HG03280 (cell line): ENCODE results near the gene VWCE.

Experiments
- ATAC-seq: cut with Tn5 transposase; IDR thresholded peaks from one replicate; pipeline ENCODE4 v1.9.1; 2021; ENCODE audit warnings: mild to moderate bottlenecking, moderate library complexity; ENCODE audit not compliant: unreplicated experiment

VWCE gene

DNA sequence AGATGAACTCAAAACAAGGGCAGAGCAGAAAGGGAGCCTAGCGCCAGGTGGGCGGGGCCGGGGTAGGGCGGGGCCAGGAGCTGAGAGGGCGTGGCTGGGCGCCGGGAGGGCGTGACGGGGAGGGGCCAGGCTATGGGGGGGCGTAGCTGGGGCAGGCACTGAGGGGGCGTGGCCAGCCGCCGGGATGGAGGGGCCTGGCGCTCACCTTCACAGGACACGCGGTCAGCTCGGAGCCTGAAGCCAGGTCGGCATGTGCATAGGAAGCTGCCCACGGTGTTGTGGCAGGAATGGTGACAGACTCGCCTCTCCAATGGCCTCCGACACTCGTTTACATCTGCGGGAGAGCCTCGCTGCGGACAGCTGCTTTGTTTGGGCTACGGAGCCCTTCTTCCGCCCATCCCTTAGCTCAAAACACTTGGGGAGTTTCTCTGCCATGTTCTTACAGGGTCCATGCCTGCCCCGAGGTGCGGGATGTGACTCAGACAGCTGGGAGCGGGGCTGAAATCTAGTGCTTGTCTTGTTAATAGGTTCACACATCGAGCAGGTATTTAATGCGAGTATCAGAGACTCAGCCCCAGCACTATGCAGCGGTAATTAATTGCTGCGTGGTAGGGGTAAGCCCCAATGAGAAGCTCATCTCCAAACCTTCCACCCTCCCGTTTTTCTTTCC lies 13.4 kb downstream of the VWCE start:
- ATAC-seq, result no peak

DNA sequence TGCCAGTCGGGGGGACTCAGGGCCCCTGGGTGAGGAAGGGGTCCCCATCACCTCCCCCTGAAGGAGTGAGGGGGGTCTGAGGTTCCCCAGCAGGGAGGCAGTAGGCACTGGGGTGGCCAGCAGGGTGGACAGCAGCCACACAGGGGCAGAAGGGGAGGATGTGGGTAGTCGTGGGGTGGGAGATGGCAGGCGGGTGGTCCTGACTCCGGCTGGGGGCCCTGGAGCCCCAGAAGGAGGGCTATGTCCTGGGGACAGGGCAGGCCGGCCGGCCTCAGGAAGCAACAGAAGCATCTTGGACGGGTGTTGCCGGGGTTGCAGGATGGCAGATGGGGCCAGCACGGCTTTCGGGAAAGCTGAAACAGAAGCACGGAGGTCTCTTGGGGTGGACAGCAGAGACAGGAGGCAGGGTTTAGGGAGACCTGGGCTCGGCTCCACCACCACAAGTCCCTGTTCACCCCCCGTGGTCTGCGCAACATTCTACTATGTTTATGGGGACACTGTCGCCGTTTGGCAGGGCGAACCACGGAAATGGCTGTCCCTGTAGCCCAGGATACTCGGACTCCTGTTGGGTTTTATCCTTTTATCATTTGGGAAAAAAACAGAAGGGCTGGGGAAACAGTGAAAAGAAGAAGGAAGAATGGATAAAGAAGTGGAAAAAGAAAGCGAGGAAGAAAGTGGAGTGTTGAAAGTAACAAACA lies 14.1 kb downstream of the VWCE start:
- ATAC-seq, result no peak

DNA sequence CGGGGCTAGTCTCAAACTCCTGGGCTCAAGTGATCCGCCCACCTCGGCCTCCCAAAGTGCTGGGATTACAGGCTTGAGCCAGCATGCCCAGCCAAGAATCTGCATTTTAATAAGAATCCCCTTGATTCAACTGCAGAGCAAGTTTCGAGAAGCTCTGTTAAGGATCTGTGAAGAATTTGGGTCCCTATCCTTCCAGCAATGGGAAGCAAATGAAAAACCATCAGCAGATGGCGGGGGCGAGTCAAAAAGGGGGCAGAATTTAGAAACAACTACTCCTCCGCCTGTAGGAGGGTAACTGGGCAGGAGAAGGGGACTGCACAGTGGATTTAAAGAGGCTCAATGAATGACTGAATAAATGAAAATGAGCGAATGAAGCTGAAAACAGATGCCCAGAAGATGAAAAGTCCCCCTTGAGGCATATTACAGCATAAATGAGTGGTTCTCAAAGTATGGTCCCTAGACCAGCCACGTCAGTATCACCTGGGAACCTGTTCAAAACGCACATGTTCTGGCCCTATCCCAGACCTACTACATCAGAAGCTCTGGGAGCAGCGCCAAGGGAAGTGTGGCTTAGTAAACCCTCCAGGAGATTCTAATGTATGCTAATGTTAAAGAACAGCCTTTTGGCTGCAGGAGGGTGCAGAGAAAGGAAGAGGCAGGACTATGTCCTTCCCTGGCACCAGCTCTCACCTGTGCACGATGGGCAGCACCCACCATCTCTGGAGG lies 15.0 kb downstream of the VWCE start:
- ATAC-seq, result no peak

DNA sequence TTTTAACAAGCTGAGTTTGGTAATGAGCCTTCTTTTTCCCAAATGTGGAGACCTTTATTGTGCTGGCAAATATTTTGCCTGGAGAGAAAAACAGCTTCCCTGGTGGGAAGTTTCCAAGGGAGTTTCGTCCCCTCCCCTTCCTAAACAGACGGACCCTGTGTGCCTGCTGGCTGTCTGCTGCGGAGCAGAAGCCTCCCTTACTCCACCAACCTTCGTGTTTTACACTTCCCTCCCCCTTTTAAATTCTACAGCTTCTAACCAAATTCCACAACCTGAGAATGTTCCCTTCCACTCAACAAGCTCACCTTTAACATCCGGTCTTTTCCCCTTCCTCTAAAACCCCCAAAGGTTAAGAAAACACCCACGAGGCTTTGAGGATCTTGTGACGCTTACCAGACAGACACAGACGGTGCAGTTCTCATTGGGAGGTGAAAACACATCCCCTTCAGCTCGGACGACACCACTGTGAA lies 17.1 kb downstream of the VWCE start:
- ATAC-seq, result no peak

DNA sequence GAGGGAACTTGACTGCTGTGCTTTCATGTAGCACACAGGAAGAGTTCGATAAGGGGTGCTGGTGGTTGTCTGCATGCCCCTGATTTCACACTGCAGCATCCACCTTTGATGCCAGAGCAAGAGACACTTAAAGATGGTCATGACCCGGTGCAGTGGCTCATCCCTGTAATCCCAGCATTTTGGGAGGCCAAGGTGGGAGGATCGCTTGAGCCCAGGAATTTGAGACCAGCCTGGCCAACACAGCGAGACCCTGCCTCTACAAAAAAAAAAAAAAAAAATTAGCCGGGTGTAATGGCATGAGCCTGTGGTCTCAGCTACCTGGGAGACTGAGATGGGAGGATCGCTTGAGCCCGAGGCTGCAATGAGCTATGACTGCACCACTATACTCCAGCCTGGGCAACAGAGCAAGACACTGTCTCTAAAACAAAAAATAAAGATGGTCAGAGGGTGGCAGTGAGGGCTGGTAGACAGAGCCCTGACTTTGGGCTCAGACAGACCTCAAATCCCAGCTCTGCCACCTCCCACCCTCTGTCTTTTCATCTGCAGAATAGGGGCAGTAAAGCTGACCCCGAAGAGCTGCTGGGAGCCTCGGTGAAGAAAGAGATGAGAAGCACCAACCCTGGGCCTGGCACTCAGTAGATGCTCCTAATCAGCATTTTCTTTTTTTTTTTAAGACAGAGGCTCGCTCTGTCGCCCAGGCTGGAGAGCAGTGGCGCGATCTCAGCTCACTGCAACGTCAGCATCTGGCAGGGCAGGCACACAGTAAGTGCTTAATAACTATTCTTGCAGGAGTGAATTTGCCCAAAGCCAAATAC lies 17.7 kb downstream of the VWCE start:
- ATAC-seq, result no peak

DNA sequence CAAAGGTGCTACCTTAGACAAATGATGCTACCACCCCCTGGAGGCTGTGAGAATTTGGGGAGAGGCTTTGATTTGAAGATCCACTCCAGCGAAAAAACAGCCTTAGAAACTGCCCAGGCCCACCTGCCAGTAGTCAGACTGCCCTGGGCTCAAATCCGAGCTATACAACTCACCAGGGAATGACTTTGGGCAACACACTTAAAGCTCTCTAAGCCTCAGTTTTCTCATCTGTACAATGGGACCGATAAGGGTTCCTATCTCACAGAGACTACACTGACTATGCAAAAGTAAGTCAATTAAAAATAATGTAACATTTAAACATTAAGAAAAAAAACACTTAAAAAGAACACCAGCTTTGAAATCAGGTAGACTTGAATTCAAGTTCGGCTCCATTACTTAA lies 19.9 kb downstream of the VWCE start:
- no peak for ATAC-seq

DNA sequence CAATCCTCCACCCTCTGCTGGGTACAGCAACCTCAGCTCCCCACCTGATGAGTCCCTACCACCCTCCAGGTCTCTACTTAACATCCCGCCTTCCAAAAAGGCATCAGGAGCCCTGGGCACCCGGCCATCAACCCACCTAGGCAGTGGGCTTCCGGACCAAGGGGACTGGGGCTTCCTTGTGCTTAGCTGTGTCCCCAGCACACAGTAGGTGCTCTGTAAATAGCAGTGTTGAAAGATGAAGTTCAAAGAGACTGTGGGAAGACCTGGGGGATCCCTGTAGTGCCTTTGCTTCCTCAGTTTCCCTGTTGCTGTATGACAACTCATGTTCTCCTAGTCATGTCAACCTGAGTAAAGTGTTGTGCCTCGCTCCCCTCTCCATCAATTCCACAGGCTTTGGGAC lies 21.0 kb downstream of the VWCE start:
- ATAC-seq, result no peak

DNA sequence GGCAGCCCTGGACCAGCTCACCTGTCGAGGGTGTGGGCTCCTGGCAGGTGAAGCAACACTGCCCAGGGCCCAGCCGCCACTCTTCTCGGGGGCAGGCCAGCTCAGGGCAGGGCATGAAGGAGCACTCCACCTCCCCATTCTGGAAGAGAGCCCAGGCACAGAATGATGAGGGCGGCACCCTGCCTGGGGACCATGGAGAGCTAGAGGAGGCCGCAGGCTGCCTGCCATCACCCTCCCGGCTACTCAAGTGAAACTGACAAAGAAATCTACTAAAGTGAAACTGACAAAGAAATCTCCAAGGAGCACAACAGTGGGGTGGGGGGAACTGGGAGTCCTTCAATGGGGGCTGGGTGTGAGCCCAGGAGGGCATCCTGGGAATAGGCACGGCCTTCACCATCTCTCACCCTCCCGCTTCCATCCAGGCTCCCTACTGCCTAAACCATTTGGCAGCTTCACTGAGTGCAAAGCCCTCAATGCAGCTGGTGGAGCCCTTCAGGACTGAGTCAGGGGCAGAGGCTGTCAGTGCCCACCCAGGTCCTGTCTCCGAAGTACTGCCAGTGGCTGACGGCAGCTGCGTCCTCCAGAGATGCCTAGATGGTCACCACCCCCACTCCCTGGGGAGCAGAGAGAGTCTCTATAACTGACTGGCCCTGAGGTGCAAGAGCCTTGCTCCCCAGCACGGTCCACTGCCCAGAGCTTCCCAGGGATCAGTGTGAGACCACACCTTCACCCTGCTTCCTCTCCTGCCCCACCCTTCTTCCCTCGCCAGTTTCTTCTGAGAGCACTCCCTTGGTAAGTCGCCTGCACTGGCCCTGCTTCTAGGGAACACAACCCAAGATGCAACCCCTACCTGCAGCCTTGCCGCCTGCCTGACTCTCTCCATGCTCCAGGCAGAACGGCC lies 21.7 kb downstream of the VWCE start:
- no peak for ATAC-seq

DNA sequence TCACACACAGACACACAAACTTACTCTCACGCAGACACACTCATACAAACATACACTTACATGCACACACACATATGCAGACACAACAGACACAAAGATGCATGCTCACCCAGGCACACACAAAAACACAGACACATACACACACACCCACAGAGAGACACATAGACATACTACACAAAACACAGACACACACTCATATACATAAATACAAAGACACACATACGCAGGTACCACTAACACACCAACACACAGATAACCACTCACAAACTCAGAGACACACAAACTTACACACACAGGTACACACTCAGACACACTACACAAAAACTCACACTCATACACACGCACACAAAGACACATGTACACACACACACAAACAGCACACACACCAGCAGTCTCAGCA lies 22.4 kb downstream of the VWCE start:
- no peak for ATAC-seq

DNA sequence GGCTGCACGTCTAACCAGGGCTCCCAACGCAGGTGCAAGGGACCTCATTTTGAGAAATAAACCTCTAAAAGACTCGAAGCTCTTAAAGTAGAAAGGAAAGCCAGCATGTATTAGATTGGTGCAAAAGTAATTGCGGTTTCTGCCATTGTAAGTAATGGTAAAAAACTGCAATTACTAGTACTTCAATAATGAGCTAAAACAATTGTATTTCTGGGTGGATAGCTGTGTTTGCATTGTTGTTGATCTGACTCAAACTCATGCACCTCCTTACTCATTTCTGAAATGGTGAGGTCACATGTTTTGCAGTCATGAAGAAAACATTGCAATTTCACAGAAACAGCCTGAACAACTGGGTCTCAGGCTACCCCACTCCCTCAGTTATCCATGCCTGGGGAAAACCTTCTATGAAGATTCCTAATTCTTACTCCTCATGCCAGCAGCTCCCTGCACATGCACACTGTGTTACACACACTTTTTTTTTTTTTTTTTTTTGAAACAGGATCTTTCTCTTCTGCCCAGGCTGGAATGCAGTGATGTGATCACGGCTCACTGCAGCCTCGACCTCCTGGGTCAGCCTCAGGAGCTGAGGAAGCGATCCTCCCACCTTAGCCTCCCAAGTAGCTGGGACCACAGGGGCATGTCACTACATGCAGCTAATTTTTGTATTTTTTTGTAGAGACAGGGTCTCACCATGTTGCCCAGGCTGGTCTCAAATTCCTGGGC lies 24.6 kb downstream of the VWCE start:
- ATAC-seq, result no peak

DNA sequence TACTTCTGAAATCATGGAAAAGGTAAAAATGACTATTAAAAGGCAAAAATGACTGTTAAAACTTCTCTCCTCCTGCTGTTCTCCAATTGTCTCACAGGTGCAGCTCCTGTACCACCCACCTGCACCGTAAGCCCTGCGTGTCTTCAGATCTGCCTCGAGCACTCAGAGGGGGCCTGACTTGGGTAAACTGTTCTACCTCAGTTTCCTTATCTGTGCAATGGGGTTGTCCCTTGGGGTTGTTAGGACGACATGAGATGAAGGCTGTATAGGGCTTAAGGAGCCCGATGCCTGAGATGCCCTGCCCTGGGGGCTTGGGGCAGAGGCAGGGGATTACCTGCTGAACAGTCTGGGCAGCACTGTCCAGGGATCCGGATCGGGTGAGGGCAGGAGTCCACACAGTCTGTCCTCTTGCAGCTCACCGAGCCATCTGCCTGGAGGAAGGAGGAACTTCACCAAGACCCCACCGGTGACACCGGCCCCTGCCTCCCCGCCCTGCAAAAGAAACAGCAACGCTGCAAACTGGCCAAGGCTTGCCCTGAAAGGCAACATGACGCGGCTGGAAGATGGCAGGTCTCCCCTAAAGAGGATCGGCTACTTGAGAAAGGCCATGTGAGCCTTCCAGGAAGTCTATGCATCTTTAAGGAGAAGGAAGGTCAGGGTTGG lies 26.4 kb downstream of the VWCE start:
- ATAC-seq, result no peak

DNA sequence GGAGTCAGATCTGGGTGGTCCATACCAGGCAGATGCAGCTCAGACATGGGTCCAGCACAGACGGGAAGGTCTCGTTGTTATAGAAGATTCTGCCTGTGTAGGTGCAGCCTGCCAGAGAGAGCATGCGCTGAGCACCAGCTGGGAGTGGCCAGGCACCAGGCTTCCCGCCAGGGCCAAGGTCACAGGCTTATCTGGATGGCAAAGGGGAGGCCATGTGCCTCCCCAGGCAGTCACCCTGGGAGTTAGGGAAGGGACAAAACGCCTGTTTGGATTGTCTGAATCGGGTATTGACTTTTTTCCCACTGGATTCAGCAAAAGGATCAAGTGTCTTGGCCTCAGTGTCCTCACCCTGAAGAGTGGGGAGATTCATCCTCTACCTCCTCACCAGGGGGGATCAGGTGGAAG lies 27.7 kb downstream of the VWCE start:
- no peak for ATAC-seq

DNA sequence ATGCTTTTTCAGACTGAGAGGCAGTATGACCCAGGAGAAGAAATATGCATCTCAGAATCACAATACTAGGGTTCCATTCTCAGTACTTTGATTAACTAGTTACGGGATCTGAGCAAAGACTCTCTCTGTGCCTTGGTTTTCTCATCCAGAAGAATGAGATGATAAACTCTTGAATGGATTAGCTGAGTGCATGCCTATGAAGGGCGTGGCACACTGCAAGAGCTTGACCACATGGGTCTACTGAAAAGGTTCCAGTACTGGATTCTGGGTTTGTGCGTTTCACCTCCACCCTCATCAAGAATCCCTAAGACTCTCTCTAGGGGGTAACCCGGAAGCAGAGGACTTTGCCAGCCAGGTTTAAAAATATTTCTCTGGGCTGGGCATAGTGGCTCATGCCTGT lies 28.5 kb downstream of the VWCE start:
- no peak for ATAC-seq

DNA sequence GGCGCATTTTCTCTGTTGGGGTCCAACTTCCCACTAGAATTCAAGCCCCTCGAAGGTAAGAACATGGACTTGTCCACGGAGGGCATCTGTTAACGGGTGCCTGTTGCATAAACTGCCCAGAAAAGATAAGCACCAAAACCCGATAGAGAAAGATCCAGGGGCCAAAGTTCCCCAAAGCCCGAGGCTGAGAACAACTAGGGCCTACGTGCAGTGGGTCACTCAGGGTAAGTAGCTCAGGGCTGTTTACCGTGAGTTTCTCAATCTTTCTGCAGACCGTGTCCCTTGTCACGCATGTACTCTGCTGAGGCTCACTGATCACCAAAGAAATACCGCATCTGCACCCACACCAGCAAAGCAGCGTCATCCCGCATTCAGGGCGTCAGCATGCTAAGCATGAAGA lies 29.8 kb downstream of the VWCE start:
- ATAC-seq, result no peak

DNA sequence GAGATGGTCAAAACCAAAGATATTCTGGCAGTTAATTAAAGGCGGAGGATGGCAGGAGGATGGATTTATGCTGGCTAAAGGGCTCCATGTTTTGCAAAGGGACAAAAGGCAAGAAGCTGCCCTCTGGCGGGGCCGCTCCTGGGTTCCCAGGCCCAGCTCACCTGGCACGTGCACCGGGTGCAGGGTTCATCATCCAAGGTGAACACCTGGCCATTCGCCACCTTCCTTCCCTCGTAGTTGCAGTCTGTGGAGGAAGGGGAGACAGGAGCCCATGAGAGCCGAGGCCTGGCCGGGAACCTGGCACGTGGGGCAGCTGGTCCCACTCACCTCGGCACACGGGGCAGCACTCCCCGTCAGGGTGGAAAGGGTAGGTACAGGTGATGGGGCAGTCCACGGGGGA lies 30.3 kb downstream of the VWCE start:
- no peak for ATAC-seq

DNA sequence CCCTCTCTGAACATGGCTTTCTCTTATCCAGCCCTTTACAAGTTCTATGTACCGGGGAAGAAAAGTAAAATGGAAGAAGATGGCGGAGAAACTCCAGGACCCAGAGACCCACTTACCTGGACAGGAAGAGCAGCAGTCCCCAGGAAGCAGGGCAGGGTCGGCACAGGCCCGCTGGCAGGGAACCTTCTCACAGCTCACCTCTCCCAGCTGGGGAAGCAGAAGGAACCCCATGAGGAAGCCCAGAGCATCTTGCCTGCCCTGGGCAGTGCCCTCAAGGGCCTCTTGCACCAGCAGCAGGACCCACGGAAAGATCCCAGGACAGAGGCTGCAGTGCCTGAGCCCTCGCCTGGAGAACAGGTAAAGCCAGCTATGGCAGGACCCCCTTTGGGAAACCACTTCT lies 30.7 kb downstream of the VWCE start:
- no peak for ATAC-seq

DNA sequence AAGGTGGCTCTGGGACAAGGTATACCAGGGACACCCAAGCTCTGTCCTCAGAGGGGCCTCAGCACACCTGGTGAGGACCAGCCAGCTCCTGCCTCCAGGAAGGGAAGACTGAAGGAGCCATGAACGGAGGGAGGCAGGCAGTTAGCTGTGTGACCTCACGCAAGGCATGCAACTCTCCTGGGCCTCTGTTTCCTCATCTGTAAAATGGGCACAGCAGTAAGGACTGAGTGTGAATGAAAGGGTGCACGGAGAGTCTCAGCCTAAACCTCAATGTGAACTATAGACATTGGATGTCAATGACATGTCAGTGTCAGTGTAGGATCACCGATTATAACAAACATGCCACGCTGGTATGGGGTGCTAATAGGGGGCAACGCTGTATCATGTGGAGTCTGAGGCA lies 35.8 kb downstream of the VWCE start:
- no peak for ATAC-seq

DNA sequence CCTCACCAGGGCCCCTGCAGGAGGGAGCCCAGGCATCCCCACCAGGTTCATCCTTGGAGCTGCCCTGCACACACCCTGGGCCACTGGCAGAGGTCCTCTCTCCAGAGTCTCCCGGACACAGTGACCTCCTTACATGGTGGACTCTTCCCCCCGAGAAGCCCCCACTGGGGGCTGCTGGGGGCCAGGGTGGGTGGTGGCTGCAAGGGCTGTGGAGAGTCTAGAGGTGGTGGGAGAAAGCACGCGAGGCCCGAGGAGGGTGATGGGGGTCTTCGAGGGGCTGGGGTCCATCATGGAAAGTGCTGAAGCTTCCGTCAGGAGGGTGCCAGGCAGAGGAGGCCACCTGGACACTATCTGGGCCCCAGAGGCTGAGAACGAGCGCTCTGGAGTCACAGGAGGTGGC lies 36.6 kb downstream of the VWCE start:
- no peak for ATAC-seq
